Natural killer cell (primary cell): ENCODE measurements around the gene PDIA6. TPM values are rescaled to one million over a fixed set of nuclear protein-coding genes. Genes with fewer than 3 reads are reported as not detected.

Experiments
- ATAC-seq, 3 donors: fragments of 150-1000 bp in 2 of 3; fragments of 200-7000 bp in 1 of 3; cut with Tn5 transposase; 1 replicate in 1 of 3; 2 replicates in 2 of 3; pipeline ENCODE4 v1.10.0; 2021; ENCODE audit warnings: mild to moderate bottlenecking in 2 of 3, moderate library complexity in 2 of 3
- DNase-seq, 2 donors: peaks; one replicate each; pipeline versions ENCODE4 v3.0.0 to v3.0.0-alpha.2; 2013 to 2021; ENCODE audit warnings: mixed read lengths in 1 of 2
- H3K27ac ChIP-seq: one replicate; pipeline ENCODE4 v1.5.1; 2013; ENCODE audit warnings: mild to moderate bottlenecking, low read length
- H3K27me3 ChIP-seq: one replicate; pipeline ENCODE4 v1.6.1; 2013; ENCODE audit warnings: low read length; ENCODE audit not compliant: control insufficient read depth, insufficient read depth
- H3K36me3 ChIP-seq: one replicate; pipeline ENCODE4 v1.6.1; 2013; ENCODE audit warnings: low read length; ENCODE audit not compliant: control insufficient read depth, insufficient read depth
- H3K4me1 ChIP-seq: one replicate; pipeline ENCODE4 v1.6.1; 2013; ENCODE audit warnings: low read length; ENCODE audit not compliant: control insufficient read depth, insufficient read depth
- H3K4me3 ChIP-seq: one replicate; pipeline ENCODE4 v1.5.1; 2013; ENCODE audit warnings: low read length
- H3K9me3 ChIP-seq: one replicate; pipeline ENCODE4 v1.6.1; 2013; ENCODE audit warnings: low read length; ENCODE audit not compliant: control insufficient read depth, insufficient read depth
- H3K27ac Mint-ChIP-seq, 2 donors: one replicate each; pipeline ENCODE4 v1.8.0; 2022; ENCODE audit warnings: mild to moderate bottlenecking in 2 of 2, mixed read lengths in 2 of 2, moderate library complexity in 1 of 2
- H3K27me3 Mint-ChIP-seq, 2 donors: one replicate each; pipeline ENCODE4 v1.8.0; 2022; ENCODE audit warnings: low read depth in 2 of 2, mixed read lengths in 2 of 2
- H3K36me3 Mint-ChIP-seq: one replicate; pipeline ENCODE4 v1.8.0; 2022; ENCODE audit warnings: mixed read lengths
- H3K4me1 Mint-ChIP-seq, 2 donors: one replicate each; pipeline ENCODE4 v1.8.0; 2022; ENCODE audit warnings: mixed read lengths in 2 of 2
- H3K4me3 Mint-ChIP-seq: one replicate; pipeline ENCODE4 v1.8.0; 2022; ENCODE audit warnings: mild to moderate bottlenecking, moderate library complexity, mixed read lengths
- H3K9me3 Mint-ChIP-seq, 2 donors: one replicate each; pipeline ENCODE4 v1.8.0; 2022; ENCODE audit warnings: mixed read lengths in 2 of 2
- WGBS: methylation state at CpG from one replicate; pipeline ENCODE4 v1.1.7; 2013; ENCODE audit warnings: missing lambda C conversion rate; ENCODE audit not compliant: insufficient coverage; 5-methylcytosine and 5-hydroxymethylcytosine counted together
- intact Hi-C: fragments of 100-400 bp; cut with micrococcal nuclease; formaldehyde crosslinking; loops from one replicate; pipeline ENCODE4 v1.14.2; 2022
- total RNA-seq, 4 donors: library from RNA; stranded (reverse); fragments of 120-200 nt in 1 of 4; gene quantifications; one replicate each; pipeline versions ENCODE4 v1.2.3 to v1.2.4, GENCODE V29; 2013 to 2022
- TF ChIP-seq, protein P1 (sequence below): fragments of 200-600 bp; IDR thresholded peaks from one replicate; pipeline ENCODE4 v1.8.0; 2022; ENCODE audit warnings: antibody characterized with exemption

PDIA6 gene
- total RNA-seq, 3 donors from 2014 or later (not counting 1 experiment from before 2014, with no cell fraction given) = 57.4 to 81.2 (median 58.7) TPM

GRCh38 chr2:10826026-10826425, 13.4 kb upstream of the PDIA6 start:
- Histone ChIP-seq H3K27me3 (peaks cover 6% of the 10 kb centered on the region), H3K36me3 (no peaks in the 10 kb centered on the region), H3K4me1 (no peaks in the 10 kb centered on the region), H3K4me3 (no peak overlapping the region), H3K27ac (no peak overlapping the region), H3K9me3 (no peaks in the 10 kb centered on the region)
- 84% methylated on average over 7 of the region's 8 CpGs for WGBS
- no peak for DNase-seq
- Mint-ChIP-seq H3K36me3 (no peaks in the 10 kb centered on the region), H3K9me3 (no peaks in the 10 kb centered on the region), H3K27me3 (peaks cover 27 to 40% of the 10 kb centered on the region in 2 donors), H3K4me3 (no peak overlapping the region), H3K27ac (no peak overlapping the region), H3K4me1 (peaks cover 0 to 5% of the 10 kb centered on the region in 2 donors)
- TF ChIP-seq, protein P1, sequence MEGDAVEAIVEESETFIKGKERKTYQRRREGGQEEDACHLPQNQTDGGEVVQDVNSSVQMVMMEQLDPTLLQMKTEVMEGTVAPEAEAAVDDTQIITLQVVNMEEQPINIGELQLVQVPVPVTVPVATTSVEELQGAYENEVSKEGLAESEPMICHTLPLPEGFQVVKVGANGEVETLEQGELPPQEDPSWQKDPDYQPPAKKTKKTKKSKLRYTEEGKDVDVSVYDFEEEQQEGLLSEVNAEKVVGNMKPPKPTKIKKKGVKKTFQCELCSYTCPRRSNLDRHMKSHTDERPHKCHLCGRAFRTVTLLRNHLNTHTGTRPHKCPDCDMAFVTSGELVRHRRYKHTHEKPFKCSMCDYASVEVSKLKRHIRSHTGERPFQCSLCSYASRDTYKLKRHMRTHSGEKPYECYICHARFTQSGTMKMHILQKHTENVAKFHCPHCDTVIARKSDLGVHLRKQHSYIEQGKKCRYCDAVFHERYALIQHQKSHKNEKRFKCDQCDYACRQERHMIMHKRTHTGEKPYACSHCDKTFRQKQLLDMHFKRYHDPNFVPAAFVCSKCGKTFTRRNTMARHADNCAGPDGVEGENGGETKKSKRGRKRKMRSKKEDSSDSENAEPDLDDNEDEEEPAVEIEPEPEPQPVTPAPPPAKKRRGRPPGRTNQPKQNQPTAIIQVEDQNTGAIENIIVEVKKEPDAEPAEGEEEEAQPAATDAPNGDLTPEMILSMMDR = no peak
- no peak for ATAC-seq
- intact Hi-C loops = no loop called here

GRCh38 chr2:10824191-10824590, 11.6 kb upstream of the PDIA6 start:
- WGBS = 85% methylated on average over 4 of the region's 4 CpGs
- ATAC-seq = no peak
- TF ChIP-seq, protein P1 = no peak
- intact Hi-C loops = no loop called here
- H3K9me3 Mint-ChIP-seq = no peaks in the 10 kb centered on the region
- no peak overlapping the region for H3K4me3 ChIP-seq
- H3K36me3 ChIP-seq = no peaks in the 10 kb centered on the region
- H3K4me1 Mint-ChIP-seq = peaks cover 0 to 5% of the 10 kb centered on the region in 2 donors
- no peaks in the 10 kb centered on the region for H3K27me3 ChIP-seq
- H3K27ac Mint-ChIP-seq = no peak overlapping the region
- H3K9me3 ChIP-seq = no peaks in the 10 kb centered on the region
- peaks cover 30 to 43% of the 10 kb centered on the region in 2 donors for H3K27me3 Mint-ChIP-seq
- no peaks in the 10 kb centered on the region for H3K36me3 Mint-ChIP-seq
- no peaks in the 10 kb centered on the region for H3K4me1 ChIP-seq
- no peak overlapping the region for H3K27ac ChIP-seq
- H3K4me3 Mint-ChIP-seq = no peak overlapping the region
- no peak for DNase-seq

DNA sequence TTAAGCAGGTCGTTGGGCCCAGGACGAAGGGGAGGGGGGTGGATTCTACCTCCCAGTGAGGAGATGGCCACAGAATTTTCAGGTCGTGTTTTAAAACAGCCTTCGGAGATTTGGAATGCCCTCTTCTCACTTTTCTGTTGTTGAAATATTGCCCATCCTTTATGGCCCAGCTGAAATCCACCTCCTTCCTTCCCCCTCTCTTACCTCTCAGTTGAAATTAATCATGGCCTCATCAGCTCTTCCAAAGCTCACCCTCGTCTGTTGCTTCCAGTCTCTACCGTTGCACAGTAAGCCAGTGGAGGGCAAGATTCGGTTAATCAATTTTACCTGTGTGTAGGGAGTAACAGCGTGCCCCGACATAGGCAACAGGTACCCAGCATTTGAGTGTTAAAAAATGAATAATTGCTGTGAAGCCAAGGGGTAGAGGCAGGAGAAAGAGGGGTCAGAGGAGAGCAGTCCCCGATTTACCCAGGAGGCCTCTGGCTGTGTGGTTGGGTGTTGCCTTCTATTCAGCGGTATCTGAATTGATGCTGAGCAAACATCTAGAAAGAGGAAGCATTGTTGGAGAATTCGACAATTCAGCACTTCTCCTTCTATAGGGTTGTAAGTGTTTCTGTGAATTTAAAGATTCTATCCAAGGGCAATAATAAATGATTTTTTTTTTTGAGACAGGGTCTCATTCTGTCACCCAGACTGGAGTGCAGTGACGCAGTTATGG, 8.6 kb upstream of the PDIA6 start:
- Mint-ChIP-seq H3K4me1 (no peaks in the 10 kb centered on the region), H3K36me3 (no peaks in the 10 kb centered on the region), H3K27me3 (peaks cover 37 to 43% of the 10 kb centered on the region in 2 donors), H3K4me3 (no peak overlapping the region), H3K27ac (no peak overlapping the region), H3K9me3 (no peaks in the 10 kb centered on the region)
- TF ChIP-seq, protein P1 = no peak
- Histone ChIP-seq H3K4me1 (no peaks in the 10 kb centered on the region), H3K27ac (no peak overlapping the region), H3K4me3 (no peak overlapping the region), H3K36me3 (no peaks in the 10 kb centered on the region), H3K9me3 (no peaks in the 10 kb centered on the region), H3K27me3 (no peaks in the 10 kb centered on the region)
- 64% methylated on average over 12 of the region's 13 CpGs for WGBS
- no peak for DNase-seq
- no peak for ATAC-seq
- intact Hi-C loops = no loop called here

GRCh38 chr2:10820562-10820961, 8.0 kb upstream of the PDIA6 start:
- Mint-ChIP-seq H3K4me1 (no peaks in the 10 kb centered on the region), H3K9me3 (no peaks in the 10 kb centered on the region), H3K27me3 (peaks cover 33 to 37% of the 10 kb centered on the region in 2 donors), H3K36me3 (no peaks in the 10 kb centered on the region), H3K4me3 (no peak overlapping the region), H3K27ac (no peak overlapping the region)
- TF ChIP-seq, protein P1 = no peak
- no peak for ATAC-seq
- no peaks in the 10 kb centered on the region for H3K36me3 ChIP-seq
- H3K9me3 ChIP-seq = no peaks in the 10 kb centered on the region
- no peak overlapping the region for H3K27ac ChIP-seq
- DNase-seq = no peak
- no peaks in the 10 kb centered on the region for H3K27me3 ChIP-seq
- intact Hi-C loops = no loop called here
- 82% methylated on average over 7 of the region's 8 CpGs for WGBS
- no peak overlapping the region for H3K4me3 ChIP-seq
- no peaks in the 10 kb centered on the region for H3K4me1 ChIP-seq
